GM19395 (cell line): ENCODE data around the gene GAL3ST3.
"Not testable (repeated sequence)": the region's sequence is repeated elsewhere in the genome, so short reads cannot be mapped to it uniquely, and the experiment has no call there.

Experiments used
- ATAC-seq: cut with Tn5 transposase; IDR thresholded peaks from one replicate; pipeline ENCODE4 v1.9.1; 2021; ENCODE audit warnings: mild to moderate bottlenecking, moderate library complexity; ENCODE audit not compliant: unreplicated experiment

Gene GAL3ST3, protein sequence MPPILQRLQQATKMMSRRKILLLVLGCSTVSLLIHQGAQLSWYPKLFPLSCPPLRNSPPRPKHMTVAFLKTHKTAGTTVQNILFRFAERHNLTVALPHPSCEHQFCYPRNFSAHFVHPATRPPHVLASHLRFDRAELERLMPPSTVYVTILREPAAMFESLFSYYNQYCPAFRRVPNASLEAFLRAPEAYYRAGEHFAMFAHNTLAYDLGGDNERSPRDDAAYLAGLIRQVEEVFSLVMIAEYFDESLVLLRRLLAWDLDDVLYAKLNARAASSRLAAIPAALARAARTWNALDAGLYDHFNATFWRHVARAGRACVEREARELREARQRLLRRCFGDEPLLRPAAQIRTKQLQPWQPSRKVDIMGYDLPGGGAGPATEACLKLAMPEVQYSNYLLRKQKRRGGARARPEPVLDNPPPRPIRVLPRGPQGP

GRCh38 chr11:66048547-66049323 is at the start of gene GAL3ST3:
GAL3ST3 (minus strand) TSS chr11:66049161; CDS start chr11:66045415, 3,746 bp downstream.
- ATAC-seq, result no peak

DNA sequence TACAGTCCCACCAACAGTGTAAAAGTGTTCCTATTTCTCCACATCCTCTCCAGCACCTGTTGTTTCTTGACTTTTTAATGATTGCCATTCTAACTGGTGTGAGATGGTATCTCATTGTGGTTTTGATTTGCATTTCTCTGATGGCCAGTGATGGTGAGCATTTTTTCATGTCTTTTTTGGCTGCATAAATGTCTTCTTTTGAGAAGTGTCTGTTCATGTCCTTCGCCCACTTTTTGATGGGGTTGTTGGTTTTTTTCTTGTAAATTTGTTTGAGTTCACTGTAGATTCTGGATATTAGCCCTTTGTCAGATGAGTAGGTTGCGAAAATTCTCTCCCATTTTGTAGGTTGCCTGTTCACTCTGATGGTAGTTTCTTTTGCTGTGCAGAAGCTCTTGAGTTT is 43.2 kb upstream of the GAL3ST3 start:
- ATAC-seq, result not testable (repeated sequence)

DNA sequence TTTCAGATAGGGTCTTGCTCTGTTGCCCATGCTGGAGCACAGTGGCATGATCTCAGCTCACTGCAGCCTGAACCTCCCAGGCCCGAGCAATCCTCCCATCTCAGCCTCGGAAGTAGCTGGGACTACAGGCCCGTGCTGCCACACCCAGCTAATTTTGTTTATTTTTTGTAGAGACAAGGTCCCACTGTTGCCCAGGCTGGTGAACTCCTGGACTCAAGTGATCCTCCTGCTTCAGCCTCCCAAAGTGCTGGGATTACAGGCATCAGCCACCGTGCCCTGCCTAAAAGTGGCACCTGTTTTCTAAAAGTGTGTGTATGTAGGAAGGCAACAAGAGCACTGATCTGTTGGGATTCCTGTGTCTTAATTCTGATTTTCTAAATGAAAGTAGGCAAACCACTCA is 41.3 kb upstream of the GAL3ST3 start:
- no peak for ATAC-seq

GRCh38 chr11:66089067-66089466 is 40.1 kb upstream of the GAL3ST3 start:
- no peak for ATAC-seq

DNA sequence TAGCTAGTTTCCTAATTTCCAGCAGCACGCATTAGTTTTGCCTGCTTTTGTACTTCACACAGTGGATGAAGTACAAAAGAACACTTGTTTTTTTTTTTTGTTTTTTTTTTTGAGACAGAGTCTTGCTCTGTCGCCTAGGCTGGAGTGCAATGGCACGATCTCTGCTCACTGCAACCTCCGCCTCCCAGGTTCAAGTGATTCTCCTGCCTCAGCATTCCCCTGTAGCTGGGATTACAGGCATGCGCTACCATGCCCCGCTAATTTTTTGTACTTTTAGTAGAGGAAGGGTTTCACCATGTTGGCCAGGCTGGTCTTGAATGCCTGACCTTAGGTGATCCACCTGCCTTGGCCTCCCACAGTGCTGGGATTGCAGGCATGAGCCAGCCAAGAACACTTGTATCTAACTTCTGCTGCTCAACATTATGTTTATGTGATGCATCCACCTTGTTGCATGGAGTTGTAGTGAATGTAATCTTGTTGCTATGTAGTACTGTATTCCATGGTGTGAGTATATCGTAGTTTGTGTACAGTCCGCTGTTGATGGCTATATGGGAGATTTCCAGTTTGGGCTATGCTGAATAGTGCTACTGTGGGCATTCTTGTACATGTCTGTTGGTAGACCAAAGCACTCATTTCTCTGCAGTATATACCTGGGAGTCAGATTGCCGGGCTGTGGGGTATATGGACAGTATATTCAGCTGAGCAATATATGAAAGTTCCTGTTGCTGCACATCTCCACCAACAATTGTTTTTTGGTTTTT is 38.4 kb upstream of the GAL3ST3 start:
- no peak for ATAC-seq

DNA sequence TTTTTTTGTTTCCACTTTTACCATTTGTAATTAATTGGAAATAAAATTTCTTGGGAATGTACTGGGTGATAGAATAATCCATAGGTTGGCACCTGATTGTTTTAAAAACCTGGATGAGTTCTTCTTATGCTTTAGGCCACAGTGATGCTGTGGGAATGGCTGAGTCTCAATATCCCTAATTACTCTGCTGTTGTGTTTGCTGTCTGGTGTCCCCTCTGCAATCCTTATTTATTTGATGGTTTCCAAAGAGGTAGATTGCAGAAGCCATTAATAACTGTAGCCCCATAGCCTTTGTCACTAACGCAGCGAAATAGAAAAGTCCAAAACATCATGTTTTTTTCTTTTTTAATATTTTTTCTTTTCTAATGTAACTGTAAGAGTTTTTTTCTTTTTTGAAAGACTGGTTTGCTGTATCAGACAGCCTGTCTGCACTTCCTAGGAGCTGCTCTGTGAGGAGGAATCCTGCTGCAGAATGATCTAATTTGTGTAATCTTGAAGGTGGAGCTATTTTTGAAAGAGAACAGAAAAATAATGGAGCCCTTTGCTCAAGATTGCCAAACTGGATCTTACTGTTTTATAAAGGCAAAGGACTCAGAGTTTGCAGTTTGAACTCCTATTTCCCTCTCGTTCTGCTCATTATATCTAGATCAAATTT is 36.0 kb upstream of the GAL3ST3 start:
- ATAC-seq, result no peak

GRCh38 chr11:66083767-66084166 is 34.8 kb upstream of the GAL3ST3 start:
- no peak for ATAC-seq

DNA sequence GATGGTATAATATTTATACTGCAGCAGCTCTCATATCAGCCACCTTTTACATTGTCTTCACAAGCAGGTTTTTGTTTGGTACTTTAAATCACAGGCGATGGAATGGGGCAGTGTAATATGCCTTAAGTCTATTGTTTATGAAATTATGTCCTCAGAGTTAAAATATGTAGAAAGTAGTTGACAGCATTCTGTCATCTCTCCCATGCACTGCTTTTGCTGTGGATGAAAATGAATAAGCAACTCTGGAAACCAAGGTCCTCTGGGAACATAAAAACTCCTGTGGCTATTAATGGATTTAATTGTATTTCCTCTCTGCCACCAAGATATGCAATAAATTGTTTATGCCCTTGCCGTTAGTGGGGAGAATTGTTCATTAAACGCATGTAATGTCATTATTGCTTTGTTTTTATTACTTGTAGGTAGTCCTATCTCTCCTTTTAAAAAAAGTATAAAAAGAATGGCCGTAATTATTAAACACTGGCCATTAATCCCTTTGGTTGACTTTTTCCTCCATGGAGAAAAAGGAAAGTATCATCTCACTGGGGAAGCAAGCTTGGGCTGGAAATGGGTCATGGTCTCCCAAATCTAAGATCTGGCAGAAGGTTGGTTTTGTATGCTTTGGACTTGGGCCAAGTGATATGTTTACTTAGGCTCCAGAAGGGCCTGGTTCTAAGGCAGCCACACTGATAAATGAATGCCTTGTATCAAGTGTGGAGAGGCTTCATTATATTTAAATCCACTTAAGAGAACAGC is 34.2 kb upstream of the GAL3ST3 start:
- no peak for ATAC-seq

- ATAC-seq, result no peak
These were observed 32.5 kb upstream of the GAL3ST3 start for GRCh38 chr11:66081505-66081904.

GRCh38 chr11:66080055-66080817 is 31.3 kb upstream of the GAL3ST3 start:
- no peak for ATAC-seq

GRCh38 chr11:66078949-66079348 is 30.0 kb upstream of the GAL3ST3 start:
- ATAC-seq, result not testable (repeated sequence)

- no peak for ATAC-seq
These were observed 29.0 kb upstream of the GAL3ST3 start for GRCh38 chr11:66077927-66078326.

DNA sequence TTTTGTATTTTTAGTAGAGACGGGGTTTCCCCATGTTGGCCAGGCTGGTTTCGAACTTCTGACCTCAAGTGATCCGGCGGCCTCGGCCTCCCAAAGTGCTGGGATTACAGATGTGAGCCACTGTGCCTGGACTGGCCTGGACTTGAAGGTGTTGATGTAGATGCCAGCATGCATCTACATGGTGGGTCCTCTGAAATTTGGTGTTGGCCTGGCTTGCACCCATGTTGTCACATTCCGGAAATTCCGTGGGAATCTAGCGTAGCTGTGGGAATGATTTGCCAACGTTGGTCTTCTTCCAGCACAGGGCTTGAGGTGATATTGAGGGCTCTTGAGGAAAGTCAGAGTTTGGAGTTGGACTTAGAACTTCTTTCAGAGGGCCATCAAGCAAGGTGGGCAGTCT is 27.6 kb upstream of the GAL3ST3 start:
- no peak for ATAC-seq

DNA sequence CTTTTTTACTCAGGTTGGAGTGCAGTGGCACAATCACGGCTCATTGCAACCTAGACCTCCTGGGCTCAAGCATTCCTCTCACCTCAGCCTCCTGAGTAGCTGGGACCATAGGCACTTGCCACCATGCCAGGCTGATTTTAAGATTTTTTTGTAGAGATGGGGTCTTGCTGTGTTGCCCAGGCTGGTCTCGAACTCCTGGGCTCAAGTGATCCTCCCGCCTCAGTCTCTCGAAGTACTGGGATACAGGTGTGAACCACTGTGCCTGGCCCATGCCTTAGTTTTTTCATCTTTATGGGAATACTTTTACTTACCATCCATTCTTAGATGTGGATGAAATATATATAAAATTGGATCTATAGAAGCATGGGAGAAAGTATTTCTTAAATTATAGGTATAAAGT is 26.3 kb upstream of the GAL3ST3 start:
- no peak for ATAC-seq

- ATAC-seq, result no peak
These were observed 24.7 kb upstream of the GAL3ST3 start for GRCh38 chr11:66073669-66074068.

- ATAC-seq, result no peak
These were observed 23.6 kb upstream of the GAL3ST3 start for GRCh38 chr11:66072518-66072917.

DNA sequence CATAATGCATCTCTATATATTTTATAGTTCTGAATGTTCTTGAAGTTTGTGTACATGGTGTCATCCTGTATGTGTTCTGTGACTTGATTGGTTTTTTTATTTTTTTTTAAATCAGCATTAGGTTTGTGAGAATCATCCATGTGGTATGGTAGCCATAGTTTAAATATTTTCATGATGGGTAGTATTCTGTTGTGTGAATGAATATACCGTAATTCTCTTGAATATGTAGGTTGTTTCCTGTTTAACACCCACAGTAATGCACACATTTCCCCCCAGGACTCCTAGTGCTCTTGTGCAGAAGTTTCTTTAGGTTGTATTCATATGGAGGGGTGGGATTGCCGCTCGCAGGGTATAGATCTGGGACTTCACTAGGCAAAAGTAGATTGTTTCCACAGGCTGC is 23.1 kb upstream of the GAL3ST3 start:
- ATAC-seq, result no peak

- ATAC-seq, result no peak
These were observed 22.4 kb upstream of the GAL3ST3 start for GRCh38 chr11:66071381-66071801.

DNA sequence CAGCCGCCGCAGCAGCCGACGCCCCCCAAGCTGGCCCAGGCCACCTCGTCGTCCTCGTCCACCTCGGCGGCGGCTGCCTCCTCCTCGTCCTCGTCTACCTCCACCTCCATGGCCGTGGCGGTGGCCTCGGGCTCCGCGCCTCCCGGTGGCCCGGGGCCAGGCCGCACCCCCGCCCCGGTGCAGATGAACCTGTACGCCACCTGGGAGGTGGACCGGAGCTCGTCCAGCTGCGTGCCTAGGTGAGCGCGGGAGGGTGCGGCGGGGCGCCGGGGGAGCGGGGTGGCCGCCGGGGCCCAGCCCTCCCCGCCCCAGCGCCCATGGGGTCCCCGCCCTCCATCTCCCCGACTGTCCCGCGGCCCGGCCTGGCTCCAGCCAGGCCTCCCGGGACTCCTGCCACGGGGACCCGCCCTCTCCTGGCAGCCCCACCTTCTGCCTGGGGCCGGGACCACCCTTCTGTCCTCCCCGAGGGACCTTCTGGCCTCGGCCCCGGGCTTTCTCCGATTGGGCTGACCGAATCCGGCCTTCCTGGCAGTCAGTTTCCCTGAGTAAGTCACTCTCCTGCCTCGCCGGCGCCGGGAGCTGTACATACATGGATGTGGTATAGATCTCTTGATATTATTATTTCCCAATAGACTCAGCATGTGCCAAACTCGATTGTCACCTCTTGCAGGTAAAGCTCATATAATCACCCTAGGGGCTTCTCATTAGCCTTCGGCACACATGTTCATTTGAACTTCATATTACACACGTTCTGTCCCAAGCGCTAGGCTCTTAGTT is 21.8 kb upstream of the GAL3ST3 start:
- no peak for ATAC-seq
